K562 (cell line): ENCODE data around the gene RSPH6A.

ENCODE experiments used
- MAZ ChIP-seq, 2 experiments: fragments of 450-650 bp in 1 of 2; sonication (generic) in 1 of 2; formaldehyde crosslinking; IDR thresholded peaks in 1 of 2; conservative IDR thresholded peaks in 1 of 2; 2 replicates each; pipeline versions ENCODE4 v1.4.0 to v1.5.0; 2020; ENCODE audit warnings: mild to moderate bottlenecking in 1 of 2, missing genetic modification reagents in 1 of 2
- TF ChIP-seq, protein P1 (sequence below): fragments of 450-650 bp; IDR thresholded peaks from 2 replicates; pipeline ENCODE4 v1.6.1; 2016; ENCODE audit warnings: low read depth
- TF ChIP-seq, protein P2 (sequence below): sonication (generic); formaldehyde crosslinking; IDR thresholded peaks from 2 replicates; pipeline ENCODE4 v1.8.1; 2022; ENCODE audit warnings: missing genetic modification reagents

DNA sequence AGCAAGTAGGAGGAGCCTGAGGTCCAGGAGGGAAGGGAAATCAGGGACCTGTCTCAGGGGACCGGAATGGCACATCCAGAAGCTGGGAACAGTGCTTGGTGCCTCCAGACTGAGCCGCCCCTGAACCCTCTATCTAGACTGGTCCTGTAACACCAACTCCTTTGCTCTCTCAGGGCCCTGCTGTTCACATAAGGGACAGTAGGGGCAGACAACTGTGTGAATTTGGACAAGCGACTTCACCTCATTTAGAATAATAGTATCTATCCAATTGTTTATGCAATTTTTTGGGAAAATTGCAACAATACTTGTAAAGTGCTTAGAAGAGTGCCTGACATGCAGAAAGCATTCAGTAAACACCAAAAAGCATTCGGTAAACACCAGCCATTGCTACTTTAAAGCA, 33.8 kb upstream of the RSPH6A start:
- no peak for TF ChIP-seq MAZ (CRISPR knock-in tag; conservative IDR thresholded peaks at IDR 0.05 in 1 of 2, IDR thresholded peaks at IDR 0.05 in 1 of 2)
- TF ChIP-seq, protein P1, sequence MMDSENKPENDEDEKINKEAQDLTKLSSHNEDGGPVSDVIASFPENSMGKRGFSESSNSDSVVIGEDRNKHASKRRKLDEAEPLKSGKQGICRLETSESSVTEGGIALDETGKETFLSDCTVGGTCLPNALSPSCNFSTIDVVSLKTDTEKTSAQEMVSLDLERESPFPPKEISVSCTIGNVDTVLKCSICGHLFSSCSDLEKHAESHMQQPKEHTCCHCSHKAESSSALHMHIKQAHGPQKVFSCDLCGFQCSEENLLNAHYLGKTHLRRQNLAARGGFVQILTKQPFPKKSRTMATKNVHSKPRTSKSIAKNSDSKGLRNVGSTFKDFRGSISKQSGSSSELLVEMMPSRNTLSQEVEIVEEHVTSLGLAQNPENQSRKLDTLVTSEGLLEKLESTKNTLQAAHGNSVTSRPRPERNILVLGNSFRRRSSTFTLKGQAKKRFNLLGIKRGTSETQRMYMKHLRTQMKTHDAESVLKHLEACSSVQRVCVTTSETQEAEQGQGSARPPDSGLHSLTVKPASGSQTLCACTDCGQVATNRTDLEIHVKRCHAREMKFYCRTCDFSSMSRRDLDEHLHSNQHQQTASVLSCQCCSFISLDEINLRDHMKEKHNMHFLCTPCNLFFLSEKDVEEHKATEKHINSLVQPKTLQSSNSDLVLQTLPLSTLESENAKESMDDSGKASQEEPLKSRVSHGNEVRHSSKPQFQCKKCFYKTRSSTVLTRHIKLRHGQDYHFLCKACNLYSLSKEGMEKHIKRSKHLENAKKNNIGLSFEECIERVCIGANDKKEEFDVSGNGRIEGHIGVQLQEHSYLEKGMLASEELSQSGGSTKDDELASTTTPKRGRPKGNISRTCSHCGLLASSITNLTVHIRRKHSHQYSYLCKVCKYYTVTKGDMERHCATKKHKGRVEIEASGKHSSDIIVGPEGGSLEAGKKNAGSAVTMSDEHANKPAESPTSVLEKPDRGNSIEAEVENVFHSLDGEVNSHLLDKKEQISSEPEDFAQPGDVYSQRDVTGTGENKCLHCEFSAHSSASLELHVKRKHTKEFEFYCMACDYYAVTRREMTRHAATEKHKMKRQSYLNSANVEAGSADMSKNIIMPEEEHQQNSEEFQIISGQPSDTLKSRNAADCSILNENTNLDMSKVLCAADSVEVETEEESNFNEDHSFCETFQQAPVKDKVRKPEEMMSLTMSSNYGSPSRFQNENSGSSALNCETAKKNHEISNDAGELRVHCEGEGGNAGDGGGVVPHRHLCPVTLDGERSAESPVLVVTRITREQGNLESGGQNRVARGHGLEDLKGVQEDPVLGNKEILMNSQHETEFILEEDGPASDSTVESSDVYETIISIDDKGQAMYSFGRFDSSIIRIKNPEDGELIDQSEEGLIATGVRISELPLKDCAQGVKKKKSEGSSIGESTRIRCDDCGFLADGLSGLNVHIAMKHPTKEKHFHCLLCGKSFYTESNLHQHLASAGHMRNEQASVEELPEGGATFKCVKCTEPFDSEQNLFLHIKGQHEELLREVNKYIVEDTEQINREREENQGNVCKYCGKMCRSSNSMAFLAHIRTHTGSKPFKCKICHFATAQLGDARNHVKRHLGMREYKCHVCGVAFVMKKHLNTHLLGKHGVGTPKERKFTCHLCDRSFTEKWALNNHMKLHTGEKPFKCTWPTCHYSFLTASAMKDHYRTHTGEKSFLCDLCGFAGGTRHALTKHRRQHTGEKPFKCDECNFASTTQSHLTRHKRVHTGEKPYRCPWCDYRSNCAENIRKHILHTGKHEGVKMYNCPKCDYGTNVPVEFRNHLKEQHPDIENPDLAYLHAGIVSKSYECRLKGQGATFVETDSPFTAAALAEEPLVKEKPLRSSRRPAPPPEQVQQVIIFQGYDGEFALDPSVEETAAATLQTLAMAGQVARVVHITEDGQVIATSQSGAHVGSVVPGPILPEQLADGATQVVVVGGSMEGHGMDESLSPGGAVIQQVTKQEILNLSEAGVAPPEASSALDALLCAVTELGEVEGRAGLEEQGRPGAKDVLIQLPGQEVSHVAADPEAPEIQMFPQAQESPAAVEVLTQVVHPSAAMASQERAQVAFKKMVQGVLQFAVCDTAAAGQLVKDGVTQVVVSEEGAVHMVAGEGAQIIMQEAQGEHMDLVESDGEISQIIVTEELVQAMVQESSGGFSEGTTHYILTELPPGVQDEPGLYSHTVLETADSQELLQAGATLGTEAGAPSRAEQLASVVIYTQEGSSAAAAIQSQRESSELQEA, result no peak
- TF ChIP-seq, protein P2, sequence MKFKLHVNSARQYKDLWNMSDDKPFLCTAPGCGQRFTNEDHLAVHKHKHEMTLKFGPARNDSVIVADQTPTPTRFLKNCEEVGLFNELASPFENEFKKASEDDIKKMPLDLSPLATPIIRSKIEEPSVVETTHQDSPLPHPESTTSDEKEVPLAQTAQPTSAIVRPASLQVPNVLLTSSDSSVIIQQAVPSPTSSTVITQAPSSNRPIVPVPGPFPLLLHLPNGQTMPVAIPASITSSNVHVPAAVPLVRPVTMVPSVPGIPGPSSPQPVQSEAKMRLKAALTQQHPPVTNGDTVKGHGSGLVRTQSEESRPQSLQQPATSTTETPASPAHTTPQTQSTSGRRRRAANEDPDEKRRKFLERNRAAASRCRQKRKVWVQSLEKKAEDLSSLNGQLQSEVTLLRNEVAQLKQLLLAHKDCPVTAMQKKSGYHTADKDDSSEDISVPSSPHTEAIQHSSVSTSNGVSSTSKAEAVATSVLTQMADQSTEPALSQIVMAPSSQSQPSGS (CRISPR knock-in tag), result no peak
